HEK293 (cell line): ENCODE data around the gene MAST2.

ENCODE experiments used
- CTCF ChIA-PET: fragments of 350-600 bp; formaldehyde crosslinking; extraction: SDS; loops from one replicate; lab custom pipeline; 2021; ENCODE audit warnings: antibody characterized with exemption; lab: Yijun Ruan, JAX
- POLR2A ChIA-PET: fragments of 300-600 bp; formaldehyde crosslinking; extraction: SDS; loops from one replicate; lab custom pipeline; 2020; ENCODE audit warnings: antibody characterized with exemption, inconsistent platforms; lab: Yijun Ruan, JAX
- H3K27ac ChIP-seq: fragments of 200-500 bp; sonication (Bioruptor generic); 2 replicates; pipeline ENCODE4 v1.5.1; 2014; ENCODE audit warnings: low read depth, low read length, control low read depth, inconsistent platforms; ENCODE audit errors: extremely low read depth
- H3K36me3 ChIP-seq, 2 experiments: fragments of 200-500 bp in 1 of 2; sonication (Bioruptor generic) in 1 of 2; 1 replicate in 1 of 2; 2 replicates in 1 of 2; pipeline ENCODE4 v1.5.1; 2014 to 2017; ENCODE audit warnings: inconsistent platforms in 2 of 2, low read length in 2 of 2; ENCODE audit not compliant: control insufficient read depth in 2 of 2, insufficient read depth in 1 of 2
- H3K4me1 ChIP-seq: fragments of 200-500 bp; sonication (Bioruptor generic); 2 replicates; pipeline ENCODE4 v1.5.1; 2014; ENCODE audit warnings: mild to moderate bottlenecking, low read length, inconsistent platforms; ENCODE audit not compliant: control insufficient read depth, insufficient read depth
- H3K4me3 ChIP-seq: 2 replicates; pipeline ENCODE4 v1.5.1; 2011; ENCODE audit warnings: low read depth, mild to moderate bottlenecking, control low read depth, low read length, moderate library complexity
- H3K9me3 ChIP-seq: fragments of 200-500 bp; sonication (Bioruptor generic); 2 replicates; pipeline ENCODE4 v1.5.1; 2014; ENCODE audit warnings: low read depth, low read length, inconsistent platforms; ENCODE audit not compliant: control insufficient read depth, insufficient read depth
- PRDM1 ChIP-seq: fragments of 450-650 bp; formaldehyde crosslinking; IDR thresholded peaks from 2 replicates; pipeline ENCODE4; 2016; ENCODE audit warnings: missing biosample characterization, missing genetic modification characterization
- ZBTB1 ChIP-seq: fragments of 450-650 bp; formaldehyde crosslinking; IDR thresholded peaks from 2 replicates; pipeline ENCODE4 v1.5.1; 2016; ENCODE audit warnings: missing biosample characterization, missing genetic modification characterization
- ZBTB17 ChIP-seq: fragments of 450-650 bp; formaldehyde crosslinking; IDR thresholded peaks from 2 replicates; pipeline ENCODE4 v1.5.1; 2016; ENCODE audit warnings: missing biosample characterization, missing genetic modification characterization
- ZFP69B ChIP-seq: fragments of 450-650 bp; formaldehyde crosslinking; IDR thresholded peaks from 2 replicates; pipeline ENCODE4 v1.5.1; 2016; ENCODE audit warnings: missing biosample characterization, missing genetic modification characterization
- ZNF138 ChIP-seq: fragments of 450-650 bp; formaldehyde crosslinking; IDR thresholded peaks from 2 replicates; pipeline ENCODE4 v1.5.1; 2016; ENCODE audit warnings: missing biosample characterization, missing genetic modification characterization, borderline replicate concordance
- ZNF23 ChIP-seq: fragments of 450-650 bp; formaldehyde crosslinking; IDR thresholded peaks from 2 replicates; pipeline ENCODE4 v1.5.1; 2016; ENCODE audit warnings: missing biosample characterization, missing genetic modification characterization, borderline replicate concordance
- ZNF292 ChIP-seq: fragments of 450-650 bp; formaldehyde crosslinking; IDR thresholded peaks from 2 replicates; pipeline ENCODE4 v1.5.1; 2016; ENCODE audit warnings: low read depth, missing biosample characterization, missing genetic modification characterization, borderline replicate concordance
- ZNF423 ChIP-seq: fragments of 450-650 bp; formaldehyde crosslinking; IDR thresholded peaks from 2 replicates; pipeline ENCODE4 v1.5.1; 2016; ENCODE audit warnings: missing biosample characterization, missing genetic modification characterization
- ZNF426 ChIP-seq: fragments of 450-650 bp; formaldehyde crosslinking; IDR thresholded peaks from 2 replicates; pipeline ENCODE4 v1.5.1; 2017; ENCODE audit warnings: missing biosample characterization, missing genetic modification characterization, mild to moderate bottlenecking, inconsistent platforms, moderate library complexity
- ZNF433 ChIP-seq: fragments of 450-650 bp; formaldehyde crosslinking; IDR thresholded peaks from 2 replicates; pipeline ENCODE4 v1.5.1; 2016; ENCODE audit warnings: missing biosample characterization, missing genetic modification characterization, low read depth
- ZNF623 ChIP-seq: fragments of 450-650 bp; formaldehyde crosslinking; IDR thresholded peaks from 2 replicates; pipeline ENCODE4 v1.5.1; 2016; ENCODE audit warnings: missing biosample characterization, missing genetic modification characterization
- ZNF704 ChIP-seq: fragments of 450-650 bp; formaldehyde crosslinking; IDR thresholded peaks from 2 replicates; pipeline ENCODE4 v1.5.1; 2016; ENCODE audit warnings: missing biosample characterization, missing genetic modification characterization
- ZNF785 ChIP-seq: fragments of 450-650 bp; formaldehyde crosslinking; IDR thresholded peaks from 2 replicates; pipeline ENCODE4 v1.5.1; 2016; ENCODE audit warnings: missing biosample characterization, missing genetic modification characterization
- ZSCAN23 ChIP-seq: fragments of 450-650 bp; formaldehyde crosslinking; IDR thresholded peaks from 2 replicates; pipeline ENCODE4 v1.5.1; 2016; ENCODE audit warnings: missing biosample characterization, missing genetic modification characterization
- ZSCAN5A ChIP-seq: fragments of 450-650 bp; formaldehyde crosslinking; IDR thresholded peaks from 2 replicates; pipeline ENCODE4 v1.5.1; 2016; ENCODE audit warnings: missing biosample characterization, missing genetic modification characterization
- TF ChIP-seq, protein P1 (sequence below): fragments of 450-650 bp; formaldehyde crosslinking; IDR thresholded peaks from 2 replicates; pipeline ENCODE4 v1.5.1; 2016; ENCODE audit warnings: missing biosample characterization, missing genetic modification characterization, borderline replicate concordance
- TF ChIP-seq, protein P2 (sequence below): fragments of 450-650 bp; formaldehyde crosslinking; IDR thresholded peaks from 2 replicates; pipeline ENCODE4 v1.5.1; 2017; ENCODE audit warnings: missing biosample characterization, missing genetic modification characterization
- TF ChIP-seq, protein P3 (sequence below): fragments of 450-650 bp; formaldehyde crosslinking; IDR thresholded peaks from 2 replicates; pipeline ENCODE4 v1.5.0; 2017; ENCODE audit warnings: missing biosample characterization, missing genetic modification characterization, borderline replicate concordance

Gene MAST2

GRCh38 chr1:45822644-45823043 is 19.2 kb downstream of the MAST2 start:
- TF ChIP-seq, protein P1, sequence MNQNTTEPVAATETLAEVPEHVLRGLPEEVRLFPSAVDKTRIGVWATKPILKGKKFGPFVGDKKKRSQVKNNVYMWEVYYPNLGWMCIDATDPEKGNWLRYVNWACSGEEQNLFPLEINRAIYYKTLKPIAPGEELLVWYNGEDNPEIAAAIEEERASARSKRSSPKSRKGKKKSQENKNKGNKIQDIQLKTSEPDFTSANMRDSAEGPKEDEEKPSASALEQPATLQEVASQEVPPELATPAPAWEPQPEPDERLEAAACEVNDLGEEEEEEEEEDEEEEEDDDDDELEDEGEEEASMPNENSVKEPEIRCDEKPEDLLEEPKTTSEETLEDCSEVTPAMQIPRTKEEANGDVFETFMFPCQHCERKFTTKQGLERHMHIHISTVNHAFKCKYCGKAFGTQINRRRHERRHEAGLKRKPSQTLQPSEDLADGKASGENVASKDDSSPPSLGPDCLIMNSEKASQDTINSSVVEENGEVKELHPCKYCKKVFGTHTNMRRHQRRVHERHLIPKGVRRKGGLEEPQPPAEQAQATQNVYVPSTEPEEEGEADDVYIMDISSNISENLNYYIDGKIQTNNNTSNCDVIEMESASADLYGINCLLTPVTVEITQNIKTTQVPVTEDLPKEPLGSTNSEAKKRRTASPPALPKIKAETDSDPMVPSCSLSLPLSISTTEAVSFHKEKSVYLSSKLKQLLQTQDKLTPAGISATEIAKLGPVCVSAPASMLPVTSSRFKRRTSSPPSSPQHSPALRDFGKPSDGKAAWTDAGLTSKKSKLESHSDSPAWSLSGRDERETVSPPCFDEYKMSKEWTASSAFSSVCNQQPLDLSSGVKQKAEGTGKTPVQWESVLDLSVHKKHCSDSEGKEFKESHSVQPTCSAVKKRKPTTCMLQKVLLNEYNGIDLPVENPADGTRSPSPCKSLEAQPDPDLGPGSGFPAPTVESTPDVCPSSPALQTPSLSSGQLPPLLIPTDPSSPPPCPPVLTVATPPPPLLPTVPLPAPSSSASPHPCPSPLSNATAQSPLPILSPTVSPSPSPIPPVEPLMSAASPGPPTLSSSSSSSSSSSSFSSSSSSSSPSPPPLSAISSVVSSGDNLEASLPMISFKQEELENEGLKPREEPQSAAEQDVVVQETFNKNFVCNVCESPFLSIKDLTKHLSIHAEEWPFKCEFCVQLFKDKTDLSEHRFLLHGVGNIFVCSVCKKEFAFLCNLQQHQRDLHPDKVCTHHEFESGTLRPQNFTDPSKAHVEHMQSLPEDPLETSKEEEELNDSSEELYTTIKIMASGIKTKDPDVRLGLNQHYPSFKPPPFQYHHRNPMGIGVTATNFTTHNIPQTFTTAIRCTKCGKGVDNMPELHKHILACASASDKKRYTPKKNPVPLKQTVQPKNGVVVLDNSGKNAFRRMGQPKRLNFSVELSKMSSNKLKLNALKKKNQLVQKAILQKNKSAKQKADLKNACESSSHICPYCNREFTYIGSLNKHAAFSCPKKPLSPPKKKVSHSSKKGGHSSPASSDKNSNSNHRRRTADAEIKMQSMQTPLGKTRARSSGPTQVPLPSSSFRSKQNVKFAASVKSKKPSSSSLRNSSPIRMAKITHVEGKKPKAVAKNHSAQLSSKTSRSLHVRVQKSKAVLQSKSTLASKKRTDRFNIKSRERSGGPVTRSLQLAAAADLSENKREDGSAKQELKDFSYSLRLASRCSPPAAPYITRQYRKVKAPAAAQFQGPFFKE = no peak
- TF ChIP-seq ZNF785 (tag by site-specific recombination) = no peak
- TF ChIP-seq ZNF23 (tag by site-specific recombination) = no peak
- TF ChIP-seq ZSCAN23 (tag by site-specific recombination) = no peak
- no peak for TF ChIP-seq ZBTB17 (tag by site-specific recombination)
- TF ChIP-seq, protein P2, sequence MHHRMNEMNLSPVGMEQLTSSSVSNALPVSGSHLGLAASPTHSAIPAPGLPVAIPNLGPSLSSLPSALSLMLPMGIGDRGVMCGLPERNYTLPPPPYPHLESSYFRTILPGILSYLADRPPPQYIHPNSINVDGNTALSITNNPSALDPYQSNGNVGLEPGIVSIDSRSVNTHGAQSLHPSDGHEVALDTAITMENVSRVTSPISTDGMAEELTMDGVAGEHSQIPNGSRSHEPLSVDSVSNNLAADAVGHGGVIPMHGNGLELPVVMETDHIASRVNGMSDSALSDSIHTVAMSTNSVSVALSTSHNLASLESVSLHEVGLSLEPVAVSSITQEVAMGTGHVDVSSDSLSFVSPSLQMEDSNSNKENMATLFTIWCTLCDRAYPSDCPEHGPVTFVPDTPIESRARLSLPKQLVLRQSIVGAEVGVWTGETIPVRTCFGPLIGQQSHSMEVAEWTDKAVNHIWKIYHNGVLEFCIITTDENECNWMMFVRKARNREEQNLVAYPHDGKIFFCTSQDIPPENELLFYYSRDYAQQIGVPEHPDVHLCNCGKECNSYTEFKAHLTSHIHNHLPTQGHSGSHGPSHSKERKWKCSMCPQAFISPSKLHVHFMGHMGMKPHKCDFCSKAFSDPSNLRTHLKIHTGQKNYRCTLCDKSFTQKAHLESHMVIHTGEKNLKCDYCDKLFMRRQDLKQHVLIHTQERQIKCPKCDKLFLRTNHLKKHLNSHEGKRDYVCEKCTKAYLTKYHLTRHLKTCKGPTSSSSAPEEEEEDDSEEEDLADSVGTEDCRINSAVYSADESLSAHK (tag by site-specific recombination) = no peak
- no peak for TF ChIP-seq ZNF423 (tag by site-specific recombination)
- no peak for TF ChIP-seq PRDM1 (tag by site-specific recombination)
- no peak for TF ChIP-seq ZNF623
- no peak for TF ChIP-seq ZBTB1 (tag by site-specific recombination)
- TF ChIP-seq, protein P3, sequence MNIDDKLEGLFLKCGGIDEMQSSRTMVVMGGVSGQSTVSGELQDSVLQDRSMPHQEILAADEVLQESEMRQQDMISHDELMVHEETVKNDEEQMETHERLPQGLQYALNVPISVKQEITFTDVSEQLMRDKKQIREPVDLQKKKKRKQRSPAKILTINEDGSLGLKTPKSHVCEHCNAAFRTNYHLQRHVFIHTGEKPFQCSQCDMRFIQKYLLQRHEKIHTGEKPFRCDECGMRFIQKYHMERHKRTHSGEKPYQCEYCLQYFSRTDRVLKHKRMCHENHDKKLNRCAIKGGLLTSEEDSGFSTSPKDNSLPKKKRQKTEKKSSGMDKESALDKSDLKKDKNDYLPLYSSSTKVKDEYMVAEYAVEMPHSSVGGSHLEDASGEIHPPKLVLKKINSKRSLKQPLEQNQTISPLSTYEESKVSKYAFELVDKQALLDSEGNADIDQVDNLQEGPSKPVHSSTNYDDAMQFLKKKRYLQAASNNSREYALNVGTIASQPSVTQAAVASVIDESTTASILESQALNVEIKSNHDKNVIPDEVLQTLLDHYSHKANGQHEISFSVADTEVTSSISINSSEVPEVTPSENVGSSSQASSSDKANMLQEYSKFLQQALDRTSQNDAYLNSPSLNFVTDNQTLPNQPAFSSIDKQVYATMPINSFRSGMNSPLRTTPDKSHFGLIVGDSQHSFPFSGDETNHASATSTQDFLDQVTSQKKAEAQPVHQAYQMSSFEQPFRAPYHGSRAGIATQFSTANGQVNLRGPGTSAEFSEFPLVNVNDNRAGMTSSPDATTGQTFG (tag by site-specific recombination) = no peak
- no peak for TF ChIP-seq ZNF704
- peaks cover 4 to 26% of the 10 kb centered on the region in 2 experiments; a peak in 2 of 3 replicates for H3K36me3 ChIP-seq
- no peak overlapping the region for H3K27ac ChIP-seq
- POLR2A ChIA-PET = no interaction called here
- H3K4me3 ChIP-seq = no peak overlapping the region
- H3K9me3 ChIP-seq = no peaks in the 10 kb centered on the region
- H3K4me1 ChIP-seq = no peaks in the 10 kb centered on the region
- CTCF ChIA-PET = interaction anchor here (0.6 to 0.7 kb wide), 3 partner anchors 21 to 68 kb away, joined by 3 to 5 read pairs (median 3); no protein-coding TSS in a partner anchor

DNA sequence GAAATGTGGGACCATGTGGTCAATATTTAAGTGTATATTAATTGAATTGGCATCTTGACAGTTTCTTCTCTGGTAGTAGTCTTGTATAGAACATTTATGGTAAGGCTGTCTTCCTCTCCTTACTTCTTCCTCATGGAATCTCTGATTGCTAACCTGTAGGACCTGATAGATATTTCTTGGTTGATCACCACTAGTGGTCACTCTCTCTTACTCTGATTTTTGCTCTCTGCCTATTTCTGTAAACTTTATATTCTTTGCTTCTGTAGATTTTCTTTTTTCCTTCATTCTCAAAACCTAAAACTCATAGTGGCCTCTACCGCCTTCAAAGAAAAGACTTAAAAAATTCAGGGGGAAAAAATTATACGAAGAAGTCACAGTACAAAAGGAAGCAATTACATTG is 21.2 kb downstream of the MAST2 start:
- TF ChIP-seq ZNF292 = no peak
- no peak for TF ChIP-seq ZNF433
- TF ChIP-seq ZNF138 (tag by site-specific recombination) = no peak
- TF ChIP-seq ZSCAN5A (tag by site-specific recombination) = no peak
- no peak for TF ChIP-seq ZFP69B (tag by site-specific recombination)
- TF ChIP-seq ZNF426 = no peak
- TF ChIP-seq, protein P2 (tag by site-specific recombination) = no peak
- no peaks in the 10 kb centered on the region for H3K4me1 ChIP-seq
- CTCF ChIA-PET = interaction anchor here (0.6 kb wide), 1 partner anchor 10 kb away, joined by 4 read pairs; no protein-coding TSS in a partner anchor
- no peak overlapping the region for H3K27ac ChIP-seq
- H3K9me3 ChIP-seq = no peaks in the 10 kb centered on the region
- POLR2A ChIA-PET = no interaction called here
- H3K36me3 ChIP-seq = peaks cover 4 to 42% of the 10 kb centered on the region in 2 experiments; a peak in 2 of 3 replicates
- H3K4me3 ChIP-seq = no peak overlapping the region
